Mucosa of gallbladder (tissue), 1 donor: ENCODE results near the gene FLACC1. TPM values are rescaled to one million over a fixed set of nuclear protein-coding genes. Genes with fewer than 3 reads are reported as not detected.
"Not testable (repeated sequence)": the region's sequence is repeated elsewhere in the genome, so short reads cannot be mapped to it uniquely, and the experiment has no call there.

Source experiments
- DNase-seq: peaks from one replicate; pipeline ENCODE4 v3.0.0-alpha.2; 2020; ENCODE audit warnings: low spot score
- total RNA-seq: library from RNA; stranded (reverse); gene quantifications from one replicate; pipeline ENCODE4 v1.2.1, GENCODE V29; 2021
- donor health status: DM: no; HTN: no; CAD: no.

FLACC1 gene
- total RNA-seq, 1 donor from 2014 or later: 3.4 TPM

DNA sequence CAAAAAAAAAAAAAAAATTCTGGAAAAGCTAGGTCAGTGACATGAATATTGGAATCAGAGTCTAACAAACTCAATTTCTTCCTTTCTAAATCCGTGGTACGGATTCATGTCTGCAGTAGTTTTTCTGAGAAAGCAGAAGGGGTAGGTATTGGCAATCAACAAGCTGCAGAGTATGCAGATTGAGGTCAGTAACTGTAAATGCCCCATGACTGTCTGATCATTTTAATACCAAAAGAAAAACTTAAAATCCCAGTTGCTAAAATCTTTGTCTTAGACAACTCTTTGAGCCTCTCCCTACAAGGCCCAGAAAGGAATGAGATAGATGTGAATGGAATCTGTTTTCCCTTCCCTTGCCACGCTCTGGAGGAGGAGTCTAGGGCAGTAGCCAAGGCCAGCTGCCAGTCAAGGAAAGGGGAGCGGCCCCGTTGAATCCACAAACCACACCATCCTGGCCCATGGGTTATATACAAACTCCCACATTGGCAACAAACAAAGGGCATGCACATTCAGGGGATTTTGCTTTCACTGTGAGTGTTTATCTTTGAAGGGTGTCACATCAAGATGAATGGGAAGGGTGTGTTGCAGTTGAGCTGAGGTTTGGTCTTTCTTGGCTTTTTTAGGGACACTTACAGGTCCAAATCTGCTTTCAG is 102.9 kb downstream of the FLACC1 start:
- DNase-seq: peak; percentile 40

GRCh38 chr2:201250741-201251140 is 106.4 kb downstream of the FLACC1 start:
- no peak for DNase-seq

DNA sequence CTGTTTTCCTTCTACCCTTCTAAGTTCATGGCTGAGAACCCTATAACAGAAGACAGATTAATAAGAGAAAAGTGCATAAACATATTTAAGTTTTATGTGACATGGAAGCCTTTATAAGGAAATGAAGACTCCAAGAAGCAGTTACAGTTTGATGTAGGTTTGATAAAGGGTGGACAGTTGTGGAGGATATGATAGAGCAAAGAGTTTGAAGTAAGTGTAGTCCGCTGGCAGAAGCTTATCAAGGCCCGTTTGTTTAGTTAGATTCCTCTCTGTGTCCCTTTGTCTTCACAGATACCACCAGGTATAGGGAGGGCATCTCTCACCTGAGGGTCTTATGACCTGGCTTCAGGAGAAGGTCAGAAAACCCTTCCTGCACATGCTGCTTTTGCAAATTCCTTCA is 107.3 kb downstream of the FLACC1 start:
- DNase-seq: no peak

GRCh38 chr2:201248288-201248844 is 108.8 kb downstream of the FLACC1 start:
- no peak for DNase-seq

DNA sequence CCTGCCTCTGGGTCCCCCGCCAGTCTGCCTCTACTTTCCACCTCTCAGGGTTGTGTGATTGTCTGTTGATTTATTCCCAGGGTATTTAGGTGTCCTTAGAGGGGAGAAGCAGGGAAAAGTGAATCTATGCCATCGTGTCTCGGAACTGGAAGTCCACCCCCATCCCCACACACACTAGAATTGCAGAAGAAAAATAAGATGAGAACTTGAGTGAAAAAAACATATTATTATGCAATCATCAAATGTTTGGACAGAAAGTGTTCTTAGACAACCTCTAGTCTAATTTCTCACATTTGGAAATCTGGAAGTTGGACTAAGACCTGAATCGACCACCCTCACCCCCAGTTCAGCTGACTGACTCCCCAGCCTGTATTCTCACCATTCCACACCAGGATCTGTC is 110.9 kb downstream of the FLACC1 start:
- no peak for DNase-seq

GRCh38 chr2:201244829-201245228 is 112.3 kb downstream of the FLACC1 start:
- no peak for DNase-seq

GRCh38 chr2:201242571-201243277 is 114.4 kb downstream of the FLACC1 start:
- DNase-seq: no peak

GRCh38 chr2:201239167-201239935 is 117.8 kb downstream of the FLACC1 start:
- not testable (repeated sequence) for DNase-seq

Other genes with a start within 250 kb of the FLACC1 start
- gene CFLAR, start 241.2 kb downstream of the FLACC1 start, total RNA-seq: 152 TPM
- gene CASP10, start 174.2 kb downstream of the FLACC1 start, total RNA-seq: 18.9 TPM
- 26.3 TPM for gene CASP8, start 96.8 kb downstream of the FLACC1 start, total RNA-seq
- gene TRAK2, start 94.1 kb upstream of the FLACC1 start, total RNA-seq: 63.8 TPM
- gene STRADB, start 94.4 kb upstream of the FLACC1 start, total RNA-seq: 52.2 TPM